PC-9 (cell line): ENCODE measurements around the gene CDX2. TPM values are rescaled to one million over a fixed set of nuclear protein-coding genes. Genes with fewer than 3 reads are reported as not detected.

Experiments used
- BruUV-seq: library from RNA; stranded (reverse); fragments of 400-500 nt; replicated peaks from 2 replicates; lab custom pipeline; 2021; lab: Mats Ljungman, UMichigan
- CTCF ChIA-PET: fragments of 300-600 bp; sonication (Branson Sonifier 250); formaldehyde crosslinking; loops from one replicate; lab custom pipeline; 2022; ENCODE audit warnings: antibody characterized with exemption; lab: Charles Lee
- POLR2A ChIA-PET: fragments of 300-600 bp; sonication (Branson Sonifier 250); formaldehyde crosslinking; loops from one replicate; lab custom pipeline; 2022; ENCODE audit warnings: antibody characterized with exemption; ENCODE audit not compliant: unreplicated experiment; lab: Charles Lee
- DNase-seq, 2 experiments: peaks; one replicate each; pipeline versions ENCODE4 v3.0.0 to v3.0.0-alpha.2; 2015 to 2022; ENCODE audit warnings: mixed read lengths in 1 of 2
- H2AFZ ChIP-seq: fragments of 200-600 bp; sonication (generic); 2 replicates; pipeline ENCODE4 v1.8.1; 2017; ENCODE audit warnings: antibody characterized with exemption
- H3F3A ChIP-seq: fragments of 200-600 bp; sonication (generic); 2 replicates; pipeline ENCODE4 v1.8.1; 2017; ENCODE audit warnings: antibody characterized with exemption, mild to moderate bottlenecking, low read depth; ENCODE audit not compliant: insufficient read depth
- H3K27ac ChIP-seq: fragments of 200-600 bp; sonication (generic); 2 replicates; pipeline ENCODE4 v1.6.1; 2016; ENCODE audit warnings: mixed run types
- H3K27me3 ChIP-seq: fragments of 200-600 bp; sonication (generic); 2 replicates; pipeline ENCODE4 v1.6.1; 2016; ENCODE audit warnings: low read depth, mixed run types; ENCODE audit not compliant: insufficient read depth
- H3K36me3 ChIP-seq: fragments of 200-600 bp; sonication (generic); 2 replicates; pipeline ENCODE4 v1.6.1; 2016; ENCODE audit warnings: low read depth, mixed run types
- H3K4me1 ChIP-seq: fragments of 200-600 bp; sonication (generic); replicated peaks from 2 replicates; pipeline ENCODE4 v1.6.1; 2016; ENCODE audit warnings: mixed run types; ENCODE audit not compliant: insufficient read depth
- H3K4me2 ChIP-seq: fragments of 200-600 bp; sonication (generic); 2 replicates; pipeline ENCODE4 v1.6.1; 2017; ENCODE audit warnings: mixed run types
- H3K4me3 ChIP-seq: fragments of 200-600 bp; sonication (generic); 2 replicates; pipeline ENCODE4 v1.6.1; 2016; ENCODE audit warnings: mixed run types
- H3K79me2 ChIP-seq: fragments of 200-600 bp; sonication (generic); 2 replicates; pipeline ENCODE4 v1.6.1; 2017; ENCODE audit warnings: low read depth, mixed run types
- H3K9me2 ChIP-seq: fragments of 200-600 bp; sonication (generic); 2 replicates; pipeline ENCODE4 v1.8.1; 2017; ENCODE audit warnings: mild to moderate bottlenecking; ENCODE audit not compliant: insufficient read depth
- H3K9me3 ChIP-seq: fragments of 200-600 bp; sonication (generic); 2 replicates; pipeline ENCODE4 v1.8.1; 2016; ENCODE audit warnings: low read depth; ENCODE audit not compliant: insufficient read depth
- H4K20me1 ChIP-seq: fragments of 200-600 bp; sonication (generic); 2 replicates; pipeline ENCODE4 v1.8.1; 2017; ENCODE audit not compliant: insufficient read depth
- CTCF ChIP-seq: fragments of 200-600 bp; sonication (generic); conservative IDR thresholded peaks from 2 replicates; pipeline ENCODE4 v1.6.1; 2017; ENCODE audit warnings: mixed run types, antibody characterized with exemption, mild to moderate bottlenecking, moderate library complexity
- EZH2 ChIP-seq: fragments of 200-600 bp; sonication (generic); IDR thresholded peaks from 2 replicates; pipeline ENCODE4 v1.8.0; 2017; ENCODE audit warnings: antibody characterized with exemption, low read depth
- intact Hi-C: fragments of 100-400 bp; cut with micrococcal nuclease; formaldehyde crosslinking; loops from one replicate; pipeline ENCODE4 v1.10.0; 2022; ENCODE audit not compliant: unreplicated experiment
- total RNA-seq: library from RNA; stranded (reverse); gene quantifications from 2 replicates; pipeline ENCODE4 v1.2.3, GENCODE V29; 2021

The CDX2 gene
- total RNA-seq, 1 experiment from 2014 or later: not detected

GRCh38 chr13:27962128-27962841 lies 6.8 kb downstream of the CDX2 start:
- Histone ChIP-seq H3K79me2 (no peaks in the 10 kb centered on the region), H3K4me1 (peaks cover 52% of the 10 kb centered on the region), H3F3A (0 out of 2 replicates have a peak, but pooled peaks cover 8% of the 10 kb centered on the region), H2AFZ (no peak overlapping the region), H4K20me1 (no peaks in the 10 kb centered on the region), H3K4me3 (no peak overlapping the region), H3K9me3 (no peaks in the 10 kb centered on the region), H3K27ac (no peak overlapping the region), H3K36me3 (no peaks in the 10 kb centered on the region), H3K9me2 (no peaks in the 10 kb centered on the region), H3K4me2 (no peak overlapping the region), H3K27me3 (peaks cover 8% of the 10 kb centered on the region)
- ChIA-PET POLR2A (interaction anchor here (0.7 kb wide), 1 partner anchor 123 kb away, joined by 3 read pairs; no protein-coding TSS in a partner anchor), CTCF (no interaction called here)
- BruUV-seq: no TSS peak
- TF ChIP-seq CTCF (no peak), EZH2 (no peak)
- intact Hi-C loops: no loop called here
- no peak for DNase-seq

GRCh38 chr13:27961227-27962085 lies 7.7 kb downstream of the CDX2 start:
- H3K27ac ChIP-seq: no peak overlapping the region
- peak overlapping the region; percentile 39; the same call in 1 of the 2 replicates for H3K4me3 ChIP-seq
- no peak overlapping the region for H2AFZ ChIP-seq
- CTCF ChIA-PET: no interaction called here
- H3K27me3 ChIP-seq: peaks cover 8% of the 10 kb centered on the region
- peaks cover 60% of the 10 kb centered on the region for H3K4me1 ChIP-seq
- H3K9me2 ChIP-seq: no peaks in the 10 kb centered on the region
- H3F3A ChIP-seq: peaks cover 15% of the 10 kb centered on the region; the same call in 1 of the 2 replicates
- no TSS peak for BruUV-seq
- TF ChIP-seq EZH2 (no peak), CTCF (no peak)
- H3K79me2 ChIP-seq: no peaks in the 10 kb centered on the region
- no peaks in the 10 kb centered on the region for H3K36me3 ChIP-seq
- intact Hi-C loops: no loop called here
- POLR2A ChIA-PET: interaction anchor here (0.7 kb wide), 1 partner anchor 122 kb away, joined by 3 read pairs; no protein-coding TSS in a partner anchor
- no peak for DNase-seq
- no peaks in the 10 kb centered on the region; the same call in 1 of the 2 replicates for H4K20me1 ChIP-seq
- peak overlapping the region; percentile 75 for H3K4me2 ChIP-seq
- no peaks in the 10 kb centered on the region for H3K9me3 ChIP-seq
